Measurements from ENCODE around the gene GNAQ. TPM values are rescaled to one million over a fixed set of nuclear protein-coding genes. Genes with fewer than 3 reads are reported as not detected.
A peak's percentile ranks its signal among the peaks of the same experiment; 100 is the strongest.

GNAQ gene
- total RNA-seq, 4 donors from 2014 or later = 35.4 to 95.7 (median 52.3) TPM

GRCh38 chr9:78032730-78033457 lies 1.3 kb upstream of the GNAQ start:
- intact Hi-C loops (cut with DNase I; ENCODE audit: low total_unique reads) = loop anchor here (10.0 kb wide), 1 partner anchor 598 kb away; no protein-coding TSS in a partner anchor
- Histone ChIP-seq H3K9me3 (no peaks in the 10 kb centered on the region), H3K36me3 (no peaks in the 10 kb centered on the region), H3K4me1 (no peaks in the 10 kb centered on the region), H3K27me3 (no peaks in the 10 kb centered on the region), H3K27ac (peak overlapping the region; percentile 95 to 96), H3K4me3 (peak overlapping the region; percentile 82 to 88)
- DNase-seq = no peak
- TF ChIP-seq CTCF (IDR thresholded peaks at IDR 0.05) (no peak), POLR2A (IDR thresholded peaks at IDR 0.05) (no peak)

GRCh38 chr9:78031893-78032729 lies 500 bp upstream of the GNAQ start:
- peak overlapping the region; percentile 82 to 88 for H3K4me3 ChIP-seq
- TF ChIP-seq POLR2A (IDR thresholded peaks at IDR 0.05) (peak; percentile 81 to 91), CTCF (IDR thresholded peaks at IDR 0.05) (peak in 1 of 4 experiments; percentile 20)
- DNase-seq = peak; percentile 91 to 95
- H3K27ac ChIP-seq = peak overlapping the region; percentile 95 to 96
- H3K9me3 ChIP-seq = no peaks in the 10 kb centered on the region
- H3K4me1 ChIP-seq = no peaks in the 10 kb centered on the region
- intact Hi-C loops (cut with DNase I; ENCODE audit: low total_unique reads) = loop anchor here (10.0 kb wide), 1 partner anchor 597 kb away; no protein-coding TSS in a partner anchor
- H3K27me3 ChIP-seq = no peaks in the 10 kb centered on the region
- H3K36me3 ChIP-seq = no peaks in the 10 kb centered on the region

- TF ChIP-seq CTCF (IDR thresholded peaks at IDR 0.05) (no peak), POLR2A (IDR thresholded peaks at IDR 0.05) (peak in 1 of 2 donors; percentile 15)
- H3K36me3 ChIP-seq = no peaks in the 10 kb centered on the region
- peak overlapping the region; percentile 82 to 88 for H3K4me3 ChIP-seq
- H3K27ac ChIP-seq = peak overlapping the region; percentile 95 to 96
- DNase-seq = peak; percentile 49 to 52
- peaks cover 0 to under 1% of the 10 kb centered on the region in 2 donors for H3K4me1 ChIP-seq
- intact Hi-C loops (cut with DNase I; ENCODE audit: low total_unique reads) = loop anchor here (10.0 kb wide), 1 partner anchor 596 kb away; no protein-coding TSS in a partner anchor
- no peaks in the 10 kb centered on the region for H3K9me3 ChIP-seq
- no peaks in the 10 kb centered on the region for H3K27me3 ChIP-seq
Observed at GRCh38 chr9:78030553-78031443, 813 bp downstream of the GNAQ start.

DNA sequence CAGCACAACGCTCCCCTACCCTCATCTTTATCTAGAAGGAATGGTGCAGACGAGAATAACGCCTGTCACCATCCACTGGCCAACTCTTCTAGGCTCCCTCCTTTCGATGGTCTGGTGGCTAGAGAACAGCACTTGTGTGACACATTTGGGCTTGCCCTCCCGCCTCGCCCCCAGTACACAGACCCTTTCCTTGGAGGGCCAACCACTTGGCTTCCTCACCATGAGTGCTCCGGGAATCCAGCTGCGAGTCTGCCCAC lies 1.4 kb downstream of the GNAQ start:
- peak overlapping the region; percentile 95 to 96 for H3K27ac ChIP-seq
- H3K36me3 ChIP-seq = no peaks in the 10 kb centered on the region
- peak overlapping the region; percentile 82 to 88 for H3K4me3 ChIP-seq
- peak; percentile 27 to 28 for DNase-seq
- H3K9me3 ChIP-seq = no peaks in the 10 kb centered on the region
- intact Hi-C loops (cut with DNase I; ENCODE audit: low total_unique reads) = loop anchor here (10.0 kb wide), 1 partner anchor 595 kb away; no protein-coding TSS in a partner anchor
- TF ChIP-seq CTCF (IDR thresholded peaks at IDR 0.05) (no peak), POLR2A (IDR thresholded peaks at IDR 0.05) (no peak)
- H3K27me3 ChIP-seq = no peaks in the 10 kb centered on the region
- H3K4me1 ChIP-seq = peaks cover 0 to 3% of the 10 kb centered on the region in 2 donors
